CD4-positive, CD25-positive, alpha-beta regulatory T cell (primary cell): ENCODE measurements around the gene LRRC1. TPM values are rescaled to one million over a fixed set of nuclear protein-coding genes. Genes with fewer than 3 reads are reported as not detected.

Experiments
- ATAC-seq, 2 donors: fragments of 150-1000 bp; cut with Tn5 transposase; one replicate each; pipeline ENCODE4 v1.10.0; 2021; ENCODE audit warnings: low read depth in 2 of 2, moderate number of reproducible peaks in 2 of 2, moderate library complexity in 1 of 2
- DNase-seq, 3 donors: peaks; one replicate each; pipeline versions ENCODE4 v3.0.0 to v3.0.0-alpha.2; 2012 to 2022; ENCODE audit warnings: mixed read lengths in 1 of 3
- H3K27ac ChIP-seq: one replicate; pipeline ENCODE4 v1.7.0; 2013; ENCODE audit warnings: mild to moderate bottlenecking, low read length; ENCODE audit not compliant: insufficient read depth, poor library complexity, severe bottlenecking
- H3K27me3 ChIP-seq: one replicate; pipeline ENCODE4 v1.7.0; 2013; ENCODE audit warnings: low read length; ENCODE audit not compliant: control insufficient read depth, insufficient read depth
- H3K36me3 ChIP-seq: one replicate; pipeline ENCODE4 v1.7.0; 2013; ENCODE audit warnings: mild to moderate bottlenecking, low read length, moderate library complexity; ENCODE audit not compliant: control insufficient read depth, insufficient read depth
- H3K4me1 ChIP-seq: 2 replicates; pipeline ENCODE4 v1.7.0; 2013; ENCODE audit warnings: mild to moderate bottlenecking, low read length; ENCODE audit not compliant: insufficient read depth, control insufficient read depth, poor library complexity, severe bottlenecking
- H3K4me3 ChIP-seq: one replicate; pipeline ENCODE4 v1.7.0; 2013; ENCODE audit warnings: low read depth, mild to moderate bottlenecking, low read length, moderate library complexity
- H3K9me3 ChIP-seq, 2 experiments: 1 replicate in 1 of 2; 2 replicates in 1 of 2; pipeline ENCODE4 v1.7.0; 2013; ENCODE audit warnings: low read length in 2 of 2, mild to moderate bottlenecking in 1 of 2, moderate library complexity in 1 of 2; ENCODE audit not compliant: control insufficient read depth in 2 of 2
- H3K27ac Mint-ChIP-seq, 3 donors: one replicate each; pipeline ENCODE4 v1.8.0; 2020 to 2022; ENCODE audit warnings: mild to moderate bottlenecking in 3 of 3, mixed read lengths in 3 of 3, moderate library complexity in 2 of 3
- H3K27me3 Mint-ChIP-seq: one replicate; pipeline ENCODE4 v1.8.0; 2022; ENCODE audit warnings: mild to moderate bottlenecking, mixed read lengths
- H3K36me3 Mint-ChIP-seq: one replicate; pipeline ENCODE4 v1.8.0; 2020; ENCODE audit warnings: mixed read lengths
- H3K4me1 Mint-ChIP-seq, 4 donors: one replicate each; pipeline ENCODE4 v1.8.0; 2020 to 2022; ENCODE audit warnings: mixed read lengths in 4 of 4, mild to moderate bottlenecking in 1 of 4
- H3K4me3 Mint-ChIP-seq, 4 donors: one replicate each; pipeline ENCODE4 v1.8.0; 2020 to 2022; ENCODE audit warnings: mild to moderate bottlenecking in 4 of 4, mixed read lengths in 4 of 4, moderate library complexity in 3 of 4
- H3K9me3 Mint-ChIP-seq, 7 donors: one replicate each; pipeline ENCODE4 v1.8.0; 2020 to 2022; ENCODE audit warnings: mixed read lengths in 7 of 7, mild to moderate bottlenecking in 3 of 7, moderate library complexity in 2 of 7
- polyA plus RNA-seq, 4 donors: library from polyadenylated mRNA; unstranded; fragments of 300-500 nt; fragmentation: Illumina TruSeq; gene quantifications; one replicate each; pipeline ENCODE4 v1.2.3, GENCODE V29; 2021
- total RNA-seq: library from RNA; stranded (reverse); gene quantifications from one replicate; pipeline ENCODE4 v1.2.3, GENCODE V29; 2022

Gene LRRC1
- total and polyA plus RNA-seq, 5 donors from 2014 or later = 0.37 to 1.4 (median 1.0) TPM

DNA sequence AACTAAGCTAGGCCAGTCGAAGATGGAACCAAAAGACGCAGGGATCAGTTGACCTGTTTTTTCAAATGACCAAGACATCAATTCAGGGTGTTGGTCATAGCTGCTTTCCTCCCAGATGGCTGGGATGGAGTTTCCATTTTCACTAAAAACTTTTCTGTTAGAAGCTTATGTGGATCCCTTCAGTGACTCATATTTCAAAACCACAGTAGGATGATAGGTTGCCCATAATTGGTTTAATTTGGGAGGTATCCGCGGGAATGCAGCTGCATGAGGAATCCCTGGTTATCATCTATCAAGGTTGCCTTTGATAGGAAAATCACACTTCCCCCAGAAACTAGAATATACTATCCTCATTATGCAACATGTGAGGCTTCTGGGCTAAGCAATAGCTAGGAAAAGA, 165.5 kb downstream of the LRRC1 start:
- Mint-ChIP-seq H3K27ac (no peak overlapping the region), H3K9me3 (peaks cover 0 to 2% (median 0%) of the 10 kb centered on the region in 7 donors), H3K27me3 (peaks cover 10% of the 10 kb centered on the region), H3K4me3 (no peak overlapping the region), H3K36me3 (no peaks in the 10 kb centered on the region), H3K4me1 (no peaks in the 10 kb centered on the region)
- no peak overlapping the region for H3K4me3 ChIP-seq
- no peaks in the 10 kb centered on the region for H3K9me3 ChIP-seq
- no peak overlapping the region for H3K27ac ChIP-seq
- H3K4me1 ChIP-seq = no peaks in the 10 kb centered on the region
- ATAC-seq (no peak), DNase-seq (no peak)
- no peaks in the 10 kb centered on the region for H3K36me3 ChIP-seq
- H3K27me3 ChIP-seq = no peaks in the 10 kb centered on the region

DNA sequence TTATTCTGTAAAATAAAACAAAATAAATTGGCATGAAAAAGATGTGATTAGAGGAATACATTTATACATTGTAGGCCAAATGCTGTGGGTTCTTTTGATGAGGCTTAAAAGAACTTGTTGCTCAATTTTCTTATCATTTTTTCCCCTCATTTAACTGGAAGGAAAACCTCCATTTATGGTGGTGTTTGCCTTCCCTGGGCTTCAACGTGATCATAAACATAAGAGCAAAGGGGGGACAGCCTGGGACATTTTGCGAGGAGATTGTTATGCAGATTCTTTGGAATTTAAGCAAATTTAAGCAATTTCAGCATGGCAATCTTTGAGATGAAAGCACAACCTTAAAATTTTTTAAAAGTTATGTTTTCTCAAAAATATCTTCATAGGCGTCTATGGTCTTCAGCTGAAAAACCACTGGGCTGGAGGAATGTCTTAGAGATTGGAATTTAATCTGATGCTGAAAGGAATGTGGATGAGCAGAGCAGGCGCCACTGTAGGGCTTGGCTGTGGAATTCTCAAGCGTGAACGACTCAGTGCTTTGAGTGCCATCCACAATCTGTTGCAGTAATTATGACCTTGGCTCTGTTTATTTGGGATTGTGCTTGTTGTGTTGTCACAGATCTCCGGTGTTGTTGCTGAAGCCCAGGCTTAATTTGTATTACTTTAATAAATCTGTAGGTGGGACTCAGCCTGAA, 167.0 kb downstream of the LRRC1 start:
- Mint-ChIP-seq H3K4me1 (no peaks in the 10 kb centered on the region), H3K27ac (no peak overlapping the region), H3K36me3 (no peaks in the 10 kb centered on the region), H3K9me3 (peaks cover 0 to 2% (median 0%) of the 10 kb centered on the region in 7 donors), H3K27me3 (peaks cover 6% of the 10 kb centered on the region), H3K4me3 (no peak overlapping the region)
- DNase-seq (no peak), ATAC-seq (no peak)
- H3K4me3 ChIP-seq = no peak overlapping the region
- no peaks in the 10 kb centered on the region for H3K9me3 ChIP-seq
- no peaks in the 10 kb centered on the region for H3K36me3 ChIP-seq
- no peaks in the 10 kb centered on the region for H3K4me1 ChIP-seq
- no peaks in the 10 kb centered on the region for H3K27me3 ChIP-seq
- H3K27ac ChIP-seq = no peak overlapping the region

DNA sequence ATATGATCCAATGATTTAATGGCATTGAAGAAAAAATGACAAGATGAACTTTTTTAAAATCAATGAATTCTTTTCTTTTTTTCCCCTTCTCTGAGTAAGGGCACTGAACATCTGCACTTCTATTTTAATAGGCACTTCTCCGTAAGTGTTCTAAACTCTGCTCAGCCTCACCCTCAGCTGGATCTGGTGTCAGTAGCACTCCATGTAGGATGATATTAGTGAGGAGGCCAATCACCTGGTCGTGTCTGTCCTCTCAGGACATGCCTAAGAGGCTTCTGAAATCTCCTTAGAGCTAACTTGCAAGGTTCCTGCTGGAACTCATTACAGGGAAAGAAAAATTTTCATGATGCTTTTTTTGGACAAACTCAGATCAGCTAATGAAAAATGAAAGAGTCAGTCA, 167.8 kb downstream of the LRRC1 start:
- Histone ChIP-seq H3K4me3 (no peak overlapping the region), H3K27me3 (no peaks in the 10 kb centered on the region), H3K4me1 (no peaks in the 10 kb centered on the region), H3K36me3 (no peaks in the 10 kb centered on the region), H3K9me3 (no peaks in the 10 kb centered on the region), H3K27ac (no peak overlapping the region)
- H3K36me3 Mint-ChIP-seq = no peaks in the 10 kb centered on the region
- ATAC-seq (no peak), DNase-seq (no peak)
- H3K9me3 Mint-ChIP-seq = peaks cover 0 to 2% (median 0%) of the 10 kb centered on the region in 7 donors
- peaks cover 6% of the 10 kb centered on the region for H3K27me3 Mint-ChIP-seq
- no peaks in the 10 kb centered on the region for H3K4me1 Mint-ChIP-seq
- H3K27ac Mint-ChIP-seq = no peak overlapping the region
- no peak overlapping the region for H3K4me3 Mint-ChIP-seq

DNA sequence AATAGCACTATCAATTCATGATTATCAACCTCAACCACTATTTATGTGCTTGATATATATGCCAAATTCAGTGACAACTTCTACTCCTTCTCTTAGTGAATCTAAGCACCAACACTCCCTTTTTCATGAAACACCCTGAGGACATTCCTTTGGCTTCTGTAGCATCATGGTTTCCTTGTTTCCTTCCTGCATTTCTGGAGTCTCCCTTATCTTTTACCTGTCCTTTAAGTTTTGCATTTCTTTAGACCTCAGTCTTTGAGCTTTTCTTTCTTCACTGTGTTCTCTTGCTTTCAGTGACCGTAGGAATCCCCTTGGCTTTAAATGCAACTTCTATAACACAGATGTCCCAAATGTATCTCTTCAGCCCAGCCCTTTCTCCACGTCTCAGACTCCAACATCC, 172.6 kb downstream of the LRRC1 start:
- H3K36me3 Mint-ChIP-seq = no peaks in the 10 kb centered on the region
- Histone ChIP-seq H3K27ac (no peak overlapping the region), H3K4me3 (no peak overlapping the region), H3K4me1 (no peaks in the 10 kb centered on the region), H3K27me3 (no peaks in the 10 kb centered on the region), H3K9me3 (no peaks in the 10 kb centered on the region), H3K36me3 (no peaks in the 10 kb centered on the region)
- peaks cover 0 to 2% (median 0%) of the 10 kb centered on the region in 7 donors for H3K9me3 Mint-ChIP-seq
- H3K27me3 Mint-ChIP-seq = peaks cover 4% of the 10 kb centered on the region
- no peak for DNase-seq
- H3K27ac Mint-ChIP-seq = no peak overlapping the region
- H3K4me1 Mint-ChIP-seq = no peaks in the 10 kb centered on the region
- no peak overlapping the region for H3K4me3 Mint-ChIP-seq
- ATAC-seq = no peak

Other genes starting within 250 kb of the LRRC1 start
- 19.9 TPM for gene GCLC, start 249.9 kb upstream of the LRRC1 start, total RNA-seq
- gene GCLC, start 249.9 kb upstream of the LRRC1 start, polyA plus RNA-seq = 10 to 100 TPM in 1 of 4 donors, 1 to 10 TPM in 3; 8.0 to 11.0 (median 9.1) TPM
- gene KLHL31, start 129.2 kb upstream of the LRRC1 start, total RNA-seq = not detected
- gene KLHL31, start 129.2 kb upstream of the LRRC1 start, polyA plus RNA-seq = not detected